T-helper 1 cell (primary cell): ENCODE results near the gene CPED1.
"Not testable (repeated sequence)": the region's sequence is repeated elsewhere in the genome, so short reads cannot be mapped to it uniquely, and the experiment has no call there.

Experiments
- DNase-seq, 5 donors: peaks; one replicate each; pipeline ENCODE4 v3.0.0-alpha.2; 2012 to 2020

The CPED1 gene

DNA sequence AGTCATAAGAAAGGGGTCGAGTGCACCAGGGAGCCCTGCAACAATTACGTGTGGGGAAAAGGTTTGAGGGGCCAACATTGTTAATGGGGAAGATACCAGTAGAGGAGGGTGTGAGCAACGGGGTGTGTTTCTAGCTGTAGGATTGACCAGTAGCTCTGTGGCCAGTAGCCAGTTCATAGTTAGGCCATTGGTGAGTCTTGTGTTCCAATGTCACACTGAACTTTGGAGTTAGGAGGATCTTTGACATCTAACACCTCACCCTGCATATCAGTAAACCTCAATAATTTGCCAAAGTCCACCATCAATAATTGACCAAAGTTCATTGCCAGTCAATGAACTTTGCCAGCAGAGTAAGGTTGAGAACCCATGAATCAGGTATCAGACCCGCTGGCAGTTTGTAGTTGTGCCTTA lies 168.8 kb downstream of the CPED1 start:
- DNase-seq, result no peak

DNA sequence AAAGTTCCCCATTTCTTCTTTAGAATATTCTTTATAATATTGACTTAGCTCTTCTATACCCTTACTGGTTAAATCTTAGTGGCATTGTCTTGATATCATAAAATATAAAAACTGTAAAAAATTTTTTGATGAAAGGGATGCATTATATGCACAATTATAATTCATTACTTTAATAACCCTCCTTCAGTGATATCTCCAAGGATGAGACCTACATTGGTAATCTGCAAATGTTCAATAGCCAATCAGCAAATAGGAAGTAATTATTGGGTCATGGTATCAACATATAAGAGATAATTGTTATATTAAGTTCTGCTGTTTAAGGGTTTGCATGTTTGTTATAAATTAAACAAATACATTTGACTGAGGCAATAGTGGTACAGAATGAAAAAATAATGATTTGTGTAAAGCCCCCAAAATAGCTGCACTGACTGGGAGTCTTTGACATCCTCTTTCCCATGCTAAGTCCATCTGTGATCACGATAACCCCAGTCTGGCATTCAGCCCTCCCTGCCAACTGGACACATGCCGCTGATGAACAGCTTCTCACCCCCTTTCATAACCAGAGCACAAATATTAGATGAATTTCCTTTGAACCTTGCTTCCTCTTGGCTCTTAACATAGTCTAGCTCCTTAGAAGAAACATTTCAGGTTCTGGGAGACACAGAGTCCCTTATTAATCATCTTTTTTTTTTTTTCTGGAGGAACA lies 169.5 kb downstream of the CPED1 start:
- no peak for DNase-seq

DNA sequence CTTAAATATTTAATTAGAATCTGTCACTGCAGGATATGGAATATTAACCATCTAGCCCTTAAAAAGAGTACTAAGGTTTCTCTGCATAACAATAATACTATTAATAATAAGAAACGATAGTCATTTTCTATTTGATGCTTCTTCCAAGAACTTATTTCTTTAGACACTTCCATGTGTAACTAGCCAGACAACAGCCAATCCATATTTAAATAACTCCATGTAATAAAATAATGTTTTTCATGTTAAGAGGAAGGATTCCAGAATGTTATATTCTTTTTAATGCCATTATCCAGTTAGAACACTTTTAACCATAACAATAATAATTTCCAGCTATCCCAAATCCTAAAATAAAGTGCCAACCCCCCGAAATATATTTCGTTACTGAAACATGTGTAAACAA lies 170.2 kb downstream of the CPED1 start:
- no peak for DNase-seq

DNA sequence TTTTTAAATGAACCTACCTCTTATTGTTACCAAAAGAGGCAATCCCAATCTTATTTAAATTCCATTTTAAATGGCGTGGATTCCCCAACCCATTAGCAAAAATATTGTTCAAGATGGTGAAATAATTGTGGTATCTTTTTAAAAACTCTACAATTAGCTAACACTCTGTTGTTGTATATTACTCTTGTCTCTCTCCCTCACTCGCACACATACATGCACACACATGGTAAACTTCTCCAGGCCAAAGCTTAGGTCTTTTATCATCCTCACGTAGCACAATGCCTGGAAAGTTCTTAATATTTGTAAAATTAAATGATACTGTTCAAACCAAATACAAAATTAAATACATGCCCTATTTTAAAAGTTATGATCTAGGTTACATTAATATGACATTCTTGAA lies 171.0 kb downstream of the CPED1 start:
- DNase-seq, result no peak

DNA sequence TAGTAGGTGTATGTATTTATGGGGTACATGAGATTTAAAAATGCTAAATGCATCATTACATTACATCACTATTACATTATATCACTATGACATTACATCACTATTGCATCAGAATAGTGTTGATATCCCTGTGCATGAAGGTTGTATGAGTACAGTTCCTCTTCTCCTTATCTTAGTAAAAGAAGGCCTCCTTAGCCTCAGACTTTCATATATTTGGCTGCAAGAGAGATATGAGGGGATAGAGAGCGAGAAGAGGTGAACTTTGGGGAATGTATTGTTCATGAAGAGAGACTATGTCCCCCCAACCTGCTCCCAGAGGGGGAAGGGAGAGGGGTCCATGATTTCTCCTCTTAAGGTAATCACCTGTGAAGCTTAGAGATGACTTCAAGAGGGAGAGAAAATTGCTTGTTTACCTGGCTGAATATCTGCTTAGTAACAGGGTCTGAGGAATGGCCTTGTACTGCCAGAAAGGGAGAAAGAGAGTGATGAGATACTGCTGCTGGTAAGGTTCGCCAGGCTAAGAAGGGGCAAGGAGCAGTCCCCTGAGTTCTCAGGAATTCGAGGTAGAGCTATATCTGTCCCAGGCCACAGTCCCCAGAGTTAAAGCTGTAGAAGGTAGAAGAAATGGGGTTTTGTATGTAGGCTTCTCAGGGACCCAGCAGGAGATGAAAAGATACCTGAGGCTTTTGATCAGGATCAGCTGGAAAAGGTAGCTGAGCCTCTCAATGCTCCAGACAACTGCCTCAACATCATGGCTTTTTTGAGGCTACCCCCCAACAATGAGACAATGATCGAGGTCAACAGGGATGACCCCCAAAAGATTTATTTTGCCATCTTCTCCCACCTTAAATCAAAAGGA lies 171.9 kb downstream of the CPED1 start:
- DNase-seq, result no peak

DNA sequence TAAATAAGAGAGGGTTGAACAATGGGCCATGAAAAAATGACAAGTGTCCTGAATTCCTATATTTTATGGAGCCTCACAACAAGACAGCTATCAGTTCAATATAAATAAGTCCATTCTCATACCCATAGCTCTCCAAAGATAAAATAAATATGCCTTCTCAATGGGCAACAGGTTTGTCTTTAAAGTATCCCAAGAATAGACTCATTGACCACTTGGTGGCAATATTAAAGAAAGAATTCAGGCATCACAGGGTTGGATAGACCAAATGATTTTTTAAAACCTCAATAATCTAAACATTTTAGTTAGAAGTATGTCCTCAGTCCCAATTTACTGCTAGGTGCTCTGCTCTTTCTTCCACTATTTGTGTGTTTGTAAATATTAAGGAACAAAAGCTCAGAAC lies 175.2 kb downstream of the CPED1 start:
- no peak for DNase-seq

DNA sequence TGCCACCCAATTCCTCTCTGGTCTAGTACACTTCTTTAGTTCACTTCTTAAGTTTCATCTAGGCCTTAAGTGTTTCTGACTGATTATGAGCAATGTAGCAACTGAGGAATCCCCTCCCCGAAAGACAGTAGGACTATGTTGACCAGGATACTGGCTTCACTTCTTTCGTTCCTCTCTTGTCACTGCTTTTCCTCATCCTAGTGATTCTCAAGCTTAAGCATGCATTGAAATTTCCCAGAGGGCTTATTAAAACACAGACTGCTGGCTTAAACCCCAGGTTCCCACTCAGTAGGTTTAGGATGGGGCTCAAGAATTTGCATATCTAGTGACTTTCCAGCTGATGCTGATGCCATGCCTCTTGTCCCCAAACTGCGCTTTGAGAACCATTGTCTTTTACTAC lies 175.7 kb downstream of the CPED1 start:
- DNase-seq, result no peak

DNA sequence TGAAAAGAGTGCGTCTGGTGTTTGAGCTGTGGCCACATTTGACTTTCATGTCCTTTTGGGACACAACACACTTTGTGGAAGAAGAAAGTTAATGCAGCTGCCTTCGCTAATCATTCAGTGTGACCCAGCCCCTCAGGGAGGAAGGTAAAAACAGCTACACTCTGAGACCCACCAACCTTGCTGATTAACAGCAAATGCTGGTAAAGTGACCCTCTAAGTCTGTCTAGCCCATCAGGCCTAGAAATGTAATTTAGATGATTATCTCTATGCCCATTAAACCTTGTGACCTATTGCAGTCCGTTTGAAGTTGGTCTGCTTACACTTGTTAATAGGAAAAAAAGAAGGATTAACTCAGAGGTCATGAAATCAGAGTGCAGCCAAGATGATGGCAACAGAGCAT lies 178.4 kb downstream of the CPED1 start:
- no peak for DNase-seq

DNA sequence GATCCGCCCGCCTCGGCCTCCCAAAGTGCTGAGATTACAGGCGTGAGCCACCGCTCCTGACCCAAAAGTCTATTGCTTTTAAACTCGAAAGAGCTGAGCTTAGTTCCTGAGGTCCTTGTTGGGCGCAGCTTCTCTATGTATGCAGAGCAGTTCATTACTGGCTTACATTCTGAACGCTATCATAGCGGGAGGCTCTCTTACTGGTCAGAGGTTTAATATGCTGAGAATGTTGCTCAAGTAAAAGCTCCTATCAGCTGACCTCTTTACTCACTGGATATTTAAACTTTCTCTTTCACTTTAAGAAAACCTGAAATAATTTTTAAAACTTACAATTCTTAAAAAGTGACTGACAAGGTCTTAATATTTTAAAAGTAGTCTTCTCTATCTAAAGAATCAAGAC lies 179.5 kb downstream of the CPED1 start:
- DNase-seq, result no peak

DNA sequence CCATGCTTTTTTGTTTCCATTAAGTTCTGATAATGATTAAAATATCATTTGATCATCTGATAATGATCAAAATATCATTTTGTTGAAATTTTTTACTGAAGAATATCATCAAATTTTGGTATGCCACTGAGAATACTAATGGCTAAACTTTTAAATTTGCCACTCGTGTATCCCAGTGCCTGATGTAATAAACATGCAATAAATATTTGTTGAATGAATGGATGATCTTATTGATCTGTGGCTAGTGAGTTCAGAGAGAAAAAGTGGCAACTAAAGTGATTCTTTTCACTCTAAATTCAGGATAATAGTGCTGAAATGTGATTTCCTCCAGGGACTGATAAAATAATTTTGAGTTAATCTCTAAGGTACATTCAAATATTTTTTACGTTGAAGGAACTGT lies 181.0 kb downstream of the CPED1 start:
- no peak for DNase-seq

DNA sequence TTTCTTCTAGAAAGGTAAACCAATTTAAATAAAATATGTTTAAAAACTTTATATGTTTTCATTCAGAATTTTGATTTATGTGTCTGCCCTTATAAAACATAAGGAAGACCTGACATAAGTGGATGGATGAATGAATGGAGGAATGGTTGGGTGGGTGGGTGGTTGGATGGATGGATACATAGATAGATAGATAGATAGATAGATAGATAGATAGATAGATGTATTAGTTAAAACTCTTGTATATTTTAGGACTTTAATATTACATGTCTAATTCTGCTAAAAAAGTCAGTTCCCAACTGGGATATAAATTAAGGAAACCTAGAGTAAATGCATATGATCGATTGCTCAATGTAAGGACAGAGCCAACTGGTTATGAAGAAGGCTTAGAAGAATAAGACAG lies 184.0 kb downstream of the CPED1 start:
- DNase-seq, result no peak

DNA sequence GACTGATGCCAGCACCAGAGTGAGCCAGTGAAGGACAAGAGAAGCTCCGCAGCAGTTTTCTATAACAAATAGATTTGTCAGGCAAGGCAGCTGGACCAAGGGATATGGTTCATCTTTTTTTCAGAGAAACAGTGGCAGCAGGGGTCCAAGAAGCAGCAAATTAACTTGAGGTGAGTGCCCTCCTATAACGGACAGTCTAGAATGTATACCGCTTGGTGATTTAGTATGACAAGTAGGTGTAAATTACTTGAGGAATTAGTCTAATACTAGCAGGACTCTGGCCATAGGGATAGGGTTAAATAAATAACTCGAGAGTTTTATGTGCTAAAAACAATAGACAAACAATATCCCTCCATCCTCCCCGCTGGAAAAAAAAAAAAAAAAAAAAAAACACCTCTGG lies 187.3 kb downstream of the CPED1 start:
- DNase-seq, result no peak

DNA sequence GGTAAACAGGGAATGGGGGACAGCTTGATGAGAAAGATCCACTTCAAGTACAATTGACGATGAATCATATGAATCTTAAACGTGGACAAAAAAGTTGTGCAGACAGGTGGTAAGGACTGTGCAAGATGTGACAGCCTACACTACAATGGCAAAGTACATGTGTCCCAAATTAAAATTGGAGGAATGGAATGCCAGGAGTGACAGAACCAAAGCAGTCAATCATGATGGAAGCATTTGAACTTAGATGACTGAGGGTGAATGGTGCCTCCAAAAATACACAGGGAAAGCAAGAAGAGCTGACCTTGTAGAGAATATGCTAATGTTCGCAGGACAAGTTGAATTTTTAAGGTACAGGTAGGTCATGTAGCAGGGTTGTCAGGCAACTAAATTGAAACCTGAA lies 189.9 kb downstream of the CPED1 start:
- DNase-seq, result no peak

DNA sequence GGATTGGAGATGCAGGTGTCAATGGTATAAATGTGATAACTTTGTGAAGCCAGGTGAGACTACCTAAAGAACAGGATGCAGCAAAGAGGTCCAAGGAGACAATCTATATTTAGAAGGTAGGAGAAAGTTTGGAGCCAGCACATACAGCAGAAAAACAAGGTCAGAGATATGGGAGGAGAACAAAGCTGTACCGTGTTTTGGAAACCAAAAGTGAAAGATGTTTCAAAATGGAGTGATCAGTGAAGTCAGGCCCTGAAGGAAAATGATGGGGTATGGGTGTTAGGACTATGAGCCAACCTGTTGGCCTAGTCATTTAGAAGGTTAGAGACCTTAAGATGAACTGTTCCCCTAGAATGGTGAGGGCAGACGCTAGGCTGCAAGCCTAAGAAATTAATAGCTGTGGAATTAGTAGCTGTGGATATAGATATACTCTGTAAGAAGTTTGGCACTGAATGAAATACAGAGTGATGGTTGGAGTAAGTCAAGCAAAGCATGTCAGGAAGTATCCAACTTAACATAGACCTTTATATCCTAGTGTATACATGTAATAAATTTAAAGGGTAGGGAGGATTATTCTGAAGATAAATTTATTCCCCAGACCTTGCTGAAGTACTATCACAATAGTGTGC lies 190.5 kb downstream of the CPED1 start:
- no peak for DNase-seq

DNA sequence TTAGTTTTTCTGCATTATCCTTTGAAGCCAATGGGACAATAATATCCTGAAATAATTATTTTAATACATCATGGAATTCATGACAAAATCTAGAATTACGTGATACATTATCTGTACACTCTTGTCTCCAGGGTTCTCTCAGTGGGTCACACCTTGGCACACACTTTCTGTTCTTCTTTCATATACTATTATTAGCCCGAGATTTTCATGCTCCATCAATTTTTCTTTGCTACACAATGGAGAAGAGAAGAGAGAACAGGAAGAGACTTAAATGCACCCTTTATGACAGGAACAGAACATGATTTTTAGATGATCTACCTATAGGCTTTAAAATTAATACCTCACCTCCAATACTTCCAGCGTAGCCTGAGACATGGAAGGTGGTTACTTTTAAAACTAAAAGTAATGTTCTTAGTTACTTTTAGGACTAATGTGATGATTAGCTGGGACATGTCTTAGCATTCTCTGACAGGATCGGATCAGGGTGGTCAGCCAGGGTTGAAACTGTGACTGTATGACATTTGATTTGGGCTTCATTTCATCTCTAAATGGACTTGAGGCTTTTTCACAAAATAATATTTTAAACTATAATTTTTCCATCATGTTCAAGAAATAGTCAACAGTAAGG lies 192.0 kb downstream of the CPED1 start:
- DNase-seq, result no peak

DNA sequence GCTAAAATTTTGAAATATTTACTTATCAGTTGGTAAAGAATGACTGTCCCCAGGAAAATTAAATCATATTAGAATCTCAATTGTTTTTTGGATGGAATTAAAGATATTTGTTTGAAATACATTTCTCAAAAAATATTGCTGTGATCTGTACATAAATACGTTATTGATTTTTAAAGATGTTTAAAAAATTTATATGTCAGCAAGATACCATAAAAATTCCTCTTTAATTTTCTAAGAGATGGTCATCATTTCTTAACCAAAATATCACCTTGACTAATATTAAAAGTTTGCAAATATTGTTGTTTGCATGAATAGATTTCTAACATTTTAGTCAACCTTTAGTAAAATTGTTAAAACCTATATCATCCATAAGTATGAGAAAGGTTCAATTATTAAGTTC lies 192.8 kb downstream of the CPED1 start:
- DNase-seq, result no peak

DNA sequence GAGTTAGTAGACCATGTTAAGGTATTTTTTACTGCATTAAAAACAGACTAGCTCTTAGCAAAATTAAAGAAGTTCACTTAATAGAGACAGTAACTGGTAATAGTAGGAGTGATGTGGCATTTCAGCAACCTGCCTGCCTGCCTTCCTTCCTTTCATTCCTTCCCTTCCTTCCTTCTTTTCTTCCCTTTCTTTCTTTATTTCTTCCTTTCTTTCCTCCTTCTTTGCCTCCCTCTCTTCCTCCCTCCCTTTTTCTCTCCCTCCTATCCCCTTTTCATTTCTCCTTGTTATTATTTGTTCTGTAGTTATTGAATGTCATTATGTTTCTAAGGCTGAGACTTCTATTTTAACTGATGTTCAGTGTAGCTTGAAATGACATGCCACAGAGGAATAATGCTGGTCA lies 193.8 kb downstream of the CPED1 start:
- DNase-seq, result no peak

DNA sequence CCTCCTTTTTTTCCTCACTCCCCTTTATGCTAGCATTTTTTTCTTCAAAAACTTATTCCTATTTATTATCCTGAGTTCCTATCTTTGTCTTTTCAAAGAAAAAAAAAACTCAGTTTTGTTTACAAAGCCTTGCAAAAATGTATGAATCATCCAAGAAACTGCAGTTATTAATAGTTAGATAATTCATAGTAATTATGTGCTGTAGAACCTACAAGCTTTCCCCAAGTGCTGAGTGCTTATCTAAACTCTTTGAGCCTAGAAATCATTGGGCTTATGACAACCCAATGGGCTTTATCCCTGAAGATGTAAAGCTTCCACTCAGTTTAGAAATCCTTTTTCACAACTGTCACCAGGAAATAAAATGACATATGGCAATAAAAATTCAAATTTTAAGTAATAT lies 194.4 kb downstream of the CPED1 start:
- DNase-seq, result no peak

DNA sequence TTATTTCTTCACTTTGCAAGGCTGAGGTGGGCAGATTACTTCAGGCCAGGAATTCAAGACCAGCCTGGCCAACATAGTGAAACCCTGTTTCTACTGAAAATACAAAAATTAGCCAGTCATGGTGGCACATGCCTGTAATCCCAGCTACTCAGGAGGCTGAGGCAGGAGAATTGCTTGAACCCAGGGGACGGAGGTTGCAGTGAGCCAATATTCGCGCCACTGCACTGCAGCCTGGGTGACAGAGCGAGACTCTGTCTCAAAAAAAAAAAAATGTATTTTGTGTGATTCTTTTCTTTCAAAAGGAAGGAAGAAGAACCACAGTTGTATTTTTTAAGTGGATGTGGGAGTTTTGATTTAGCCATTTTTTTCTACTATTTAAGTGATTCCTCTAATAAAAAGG lies 195.4 kb downstream of the CPED1 start:
- not testable (repeated sequence) for DNase-seq

DNA sequence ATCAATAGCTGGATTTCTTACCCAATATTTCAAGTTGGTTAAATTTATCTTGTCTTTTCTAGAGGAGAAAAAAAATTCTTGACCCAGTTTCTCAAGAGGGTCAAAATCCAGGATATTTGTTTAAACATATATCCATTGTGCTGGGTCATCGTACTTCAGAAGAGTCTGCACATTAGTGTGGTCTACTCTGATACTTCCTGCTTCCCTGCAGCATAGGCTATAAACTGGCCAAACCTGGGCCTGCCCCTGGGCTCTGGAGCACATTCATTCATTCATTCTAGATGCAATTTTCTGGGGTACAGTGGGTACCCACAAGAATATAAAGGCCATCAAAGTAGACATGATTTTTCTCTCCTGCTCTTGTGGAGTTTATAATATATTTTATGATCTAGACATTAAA lies 198.2 kb downstream of the CPED1 start:
- no peak for DNase-seq

DNA sequence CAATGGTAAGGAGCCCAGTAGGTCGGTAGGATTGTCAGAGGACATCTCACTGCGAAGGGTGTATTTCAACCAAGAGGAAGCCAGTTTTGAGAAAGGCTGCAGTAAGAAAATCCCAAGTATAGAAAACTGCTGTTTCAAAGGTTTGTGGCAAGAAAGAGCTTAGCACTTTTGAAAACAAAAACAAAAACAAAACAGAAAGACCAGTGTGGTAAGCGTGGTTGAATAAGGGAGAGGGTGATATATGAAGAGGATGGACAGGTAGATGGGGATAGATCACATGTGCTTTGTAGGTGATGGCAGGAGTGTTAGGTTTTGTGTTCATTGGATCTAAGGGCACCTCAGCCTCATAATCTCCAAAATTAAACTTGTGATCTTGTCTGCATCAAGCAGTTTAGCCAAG lies 198.7 kb downstream of the CPED1 start:
- no peak for DNase-seq

DNA sequence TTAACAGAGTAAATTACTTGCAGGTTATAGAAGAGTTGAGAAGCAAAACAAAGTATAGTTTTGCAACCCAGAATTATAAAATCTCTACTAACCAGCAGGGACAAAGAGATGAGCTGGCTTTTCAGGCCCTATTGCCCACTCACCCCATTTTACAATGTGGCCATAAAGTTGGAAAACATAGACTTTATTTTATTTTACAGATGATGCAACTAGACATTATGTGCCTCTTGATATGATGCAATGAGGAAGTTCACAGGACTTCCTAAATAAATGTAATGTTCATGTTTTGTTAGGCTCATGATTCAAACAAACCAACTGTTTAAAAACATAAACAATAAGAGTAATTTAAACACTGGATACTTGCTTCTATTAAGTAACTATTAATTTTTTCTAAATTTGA lies 199.2 kb downstream of the CPED1 start:
- no peak for DNase-seq

DNA sequence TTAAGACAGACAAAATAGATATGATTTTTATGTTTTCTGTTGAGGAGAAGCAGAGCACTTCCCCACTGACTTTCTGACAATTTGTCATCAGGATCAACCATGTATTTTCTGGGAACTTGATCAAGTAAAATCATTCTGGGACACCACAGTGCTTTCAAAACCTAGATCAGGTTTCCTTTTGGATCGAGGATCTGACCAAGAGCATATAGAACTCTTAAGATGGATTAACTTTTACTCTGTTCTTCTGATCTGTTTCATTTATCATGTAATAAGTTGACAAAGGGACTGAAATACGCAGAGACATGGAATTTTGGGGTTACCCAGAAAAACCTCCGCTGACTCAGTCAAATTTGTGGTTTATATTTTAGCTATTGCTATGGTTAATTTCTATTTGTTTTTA lies 204.3 kb downstream of the CPED1 start:
- no peak for DNase-seq

DNA sequence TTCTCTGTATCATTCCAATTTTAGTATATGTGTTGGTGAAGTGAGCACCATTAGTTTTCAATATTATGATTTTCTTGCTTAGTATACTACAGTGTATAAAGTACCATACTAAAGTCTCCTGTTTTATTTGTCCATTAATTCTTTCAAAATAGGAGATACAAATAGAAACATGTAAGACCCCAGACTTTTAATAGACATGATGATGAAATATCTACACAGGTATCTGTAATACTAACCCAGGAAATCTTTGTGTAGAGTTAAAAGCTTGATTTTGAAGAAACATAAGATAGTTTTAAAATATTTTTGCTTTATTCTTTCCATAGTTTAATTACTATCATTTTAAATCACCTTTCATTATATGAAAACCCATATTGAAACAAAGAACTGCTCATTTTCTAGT lies 206.5 kb downstream of the CPED1 start:
- DNase-seq, result no peak
